Loucy (cell line): ENCODE results near the gene FRMD8.

Experiments
- EZH2phosphoT487 ChIP-seq: fragments of 200-600 bp; IDR thresholded peaks from 2 replicates; pipeline ENCODE4 v1.6.1; 2018; ENCODE audit warnings: antibody characterized with exemption, mild to moderate bottlenecking, moderate library complexity, borderline replicate concordance
- TF ChIP-seq, protein P1 (sequence below): fragments of 200-600 bp; sonication (generic); conservative IDR thresholded peaks from 2 replicates; pipeline ENCODE4 v1.5.1; 2014; ENCODE audit warnings: mild to moderate bottlenecking, antibody characterized with exemption, low read length

DNA sequence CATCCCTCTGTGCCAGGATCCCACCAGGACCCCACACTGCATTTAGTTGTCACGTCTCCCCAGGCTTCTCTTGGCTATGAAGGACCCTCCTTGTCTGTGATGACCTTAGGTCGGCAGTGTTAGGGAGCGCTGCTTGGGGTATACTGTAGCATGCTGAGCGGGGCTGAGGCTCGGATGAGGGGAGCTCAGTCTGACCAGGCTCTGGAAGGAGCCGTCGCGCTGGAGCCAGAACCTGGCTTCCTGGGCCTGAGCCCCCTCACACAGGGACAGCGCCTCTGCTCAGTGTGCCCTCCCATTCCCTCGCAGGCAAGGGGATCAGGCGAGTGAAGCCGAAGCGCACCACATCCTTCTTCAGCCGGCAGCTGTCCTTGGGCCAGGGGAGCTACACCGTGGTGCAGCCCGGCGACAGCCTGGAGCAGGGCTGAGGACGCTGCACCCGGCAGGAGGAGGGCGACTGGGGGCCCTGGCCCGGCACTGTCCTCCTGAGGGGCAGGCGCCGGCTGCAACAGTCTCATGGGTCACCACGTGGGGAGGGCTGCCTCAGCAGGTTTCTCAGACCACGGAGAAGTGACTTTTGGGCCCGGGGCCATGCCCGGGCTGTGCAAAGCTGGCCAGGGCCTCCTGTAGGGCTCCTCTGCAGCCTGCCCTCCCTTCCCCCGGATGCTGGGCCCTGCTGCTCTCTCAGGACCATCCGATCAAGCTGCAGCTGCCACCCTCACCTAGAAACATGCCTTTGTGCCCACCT, 24.7 kb downstream of the FRMD8 start:
- TF ChIP-seq, protein P1, sequence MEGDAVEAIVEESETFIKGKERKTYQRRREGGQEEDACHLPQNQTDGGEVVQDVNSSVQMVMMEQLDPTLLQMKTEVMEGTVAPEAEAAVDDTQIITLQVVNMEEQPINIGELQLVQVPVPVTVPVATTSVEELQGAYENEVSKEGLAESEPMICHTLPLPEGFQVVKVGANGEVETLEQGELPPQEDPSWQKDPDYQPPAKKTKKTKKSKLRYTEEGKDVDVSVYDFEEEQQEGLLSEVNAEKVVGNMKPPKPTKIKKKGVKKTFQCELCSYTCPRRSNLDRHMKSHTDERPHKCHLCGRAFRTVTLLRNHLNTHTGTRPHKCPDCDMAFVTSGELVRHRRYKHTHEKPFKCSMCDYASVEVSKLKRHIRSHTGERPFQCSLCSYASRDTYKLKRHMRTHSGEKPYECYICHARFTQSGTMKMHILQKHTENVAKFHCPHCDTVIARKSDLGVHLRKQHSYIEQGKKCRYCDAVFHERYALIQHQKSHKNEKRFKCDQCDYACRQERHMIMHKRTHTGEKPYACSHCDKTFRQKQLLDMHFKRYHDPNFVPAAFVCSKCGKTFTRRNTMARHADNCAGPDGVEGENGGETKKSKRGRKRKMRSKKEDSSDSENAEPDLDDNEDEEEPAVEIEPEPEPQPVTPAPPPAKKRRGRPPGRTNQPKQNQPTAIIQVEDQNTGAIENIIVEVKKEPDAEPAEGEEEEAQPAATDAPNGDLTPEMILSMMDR, result no peak
- TF ChIP-seq EZH2phosphoT487, result no peak
